ENCODE measurements around the gene TNFSF8. TPM values are rescaled to one million over a fixed set of nuclear protein-coding genes. Genes with fewer than 3 reads are reported as not detected.
A peak's percentile ranks its signal among the peaks of the same experiment; 100 is the strongest.

TNFSF8 gene
- total and polyA plus RNA-seq, 2 of the 4 experiments (the other 2 are of a cell fraction), result not detected

- Histone ChIP-seq H3K79me1 (ENCODE audit: low read depth in 1 of 2, low read length in 2 of 2) (no peaks in the 10 kb centered on the region), H3K4me2 (ENCODE audit: low read depth, low read length) (no peak overlapping the region), H3K56ac (ENCODE audit: extremely low read depth, insufficient read depth, low read length) (no peak overlapping the region), H4K91ac (ENCODE audit: insufficient read depth, low read depth, low read length) (no peak overlapping the region), H4K20me1 (ENCODE audit: insufficient read depth, low read length) (no peaks in the 10 kb centered on the region), H3K36me3 (ENCODE audit: control insufficient read depth, insufficient read depth, low read length) (no peaks in the 10 kb centered on the region), H2BK5ac (ENCODE audit: low read depth, low read length, poor library complexity, severe bottlenecking) (no peak overlapping the region), H2BK120ac (ENCODE audit: low read depth, low read length) (no peak overlapping the region), H2BK20ac (ENCODE audit: low read depth, low read length) (no peak overlapping the region), H3K4ac (ENCODE audit: low read depth, low read length) (no peak overlapping the region), H3K14ac (replicated peaks; ENCODE audit: low read depth, low read length) (no peak overlapping the region), H3K27me3 (ENCODE audit: control insufficient read depth, insufficient read depth, low read length) (peaks cover 21% of the 10 kb centered on the region), H2AK5ac (ENCODE audit: low read depth, low read length) (no peak overlapping the region), H3K23ac (ENCODE audit: low read depth, low read length) (no peak overlapping the region), H4K8ac (ENCODE audit: low read depth in 2 of 2, low read length in 2 of 2) (no peak overlapping the region), H2AFZ (replicated peaks; ENCODE audit: low read length, poor library complexity) (no peak overlapping the region), H2AK9ac (replicated peaks; ENCODE audit: low read depth, low read length, poor library complexity) (no peak overlapping the region), H2BK15ac (ENCODE audit: low read depth, low read length) (no peak overlapping the region), H3K9me1 (ENCODE audit: insufficient read depth, low read length) (0 out of 2 replicates have a peak, but pooled peaks cover 4% of the 10 kb centered on the region), H4K5ac (ENCODE audit: low read depth, low read length) (no peak overlapping the region), H3K9me3 (ENCODE audit: control insufficient read depth, insufficient read depth, low read length) (no peaks in the 10 kb centered on the region), H3K4me1 (ENCODE audit: control insufficient read depth, insufficient read depth, low read length) (peaks cover 11% of the 10 kb centered on the region; the same call in 1 of the 2 replicates), H3K4me3 (ENCODE audit: insufficient read depth, low read depth, low read length) (no peak overlapping the region), H3K18ac (ENCODE audit: low read depth, low read length) (no peak overlapping the region), H3K27ac (ENCODE audit: insufficient read depth, low read length) (no peak overlapping the region), H3K9ac (ENCODE audit: low read depth, low read length) (no peak overlapping the region)
- peak; percentile 51 for DNase-seq
- POLR2A ChIA-PET (ENCODE audit: unreplicated experiment), result no interaction called here
- intact Hi-C loops (cut with micrococcal nuclease), result loop anchor here (1.0 to 2.0 kb wide), 3 partner anchors 103 to 248 kb away; no protein-coding TSS in a partner anchor
- in situ Hi-C loops (cut with MboI; ENCODE audit: low sequenced_read_pairs), result loop anchor here (5.0 kb wide), 1 partner anchor 101 kb away; no protein-coding TSS in a partner anchor
- CTCF ChIA-PET, result interaction anchor here (0.7 to 1.2 kb wide), 8 partner anchors 10 to 249 kb away, joined by 3 to 4 read pairs (median 3); no protein-coding TSS in a partner anchor
- BruUV-seq (replicated peaks), result no TSS peak
- WGBS, 2 experiments (ENCODE audit: extremely low coverage in 2 of 2, insufficient read length in 1 of 2), result no CpG with 5 or more reads among the region's 2 CpGs
- dilution Hi-C loops (cut with HindIII; ENCODE audit: low sequenced_read_pairs, unreplicated experiment), result no loop called here
- TF ChIP-seq SMC3 (IDR thresholded peaks at IDR 0.05; ENCODE audit: low read depth, low read length) (peak; percentile 80), RCOR1 (IDR thresholded peaks at IDR 0.05; ENCODE audit: insufficient replicate concordance, low read length) (no peak), USF2 (IDR thresholded peaks at IDR 0.05; ENCODE audit: low read depth, low read length) (no peak), MAFK (IDR thresholded peaks at IDR 0.05; ENCODE audit: low read depth, low read length) (peak; percentile 52), CTCF (conservative IDR thresholded peaks at IDR 0.05; ENCODE audit: low read depth, low read length) (peak; percentile 77), ELK1 (IDR thresholded peaks at IDR 0.05; ENCODE audit: borderline replicate concordance, low read depth, low read length) (no peak), RAD21 (IDR thresholded peaks at IDR 0.05; ENCODE audit: low read length) (peak; percentile 84)
- ATAC-seq (ENCODE audit: low read depth), result peak; percentile 72
These were observed 19.1 kb downstream of the TNFSF8 start for GRCh38 chr9:114911167-114911821.

Data from IMR-90 (cell line).